Endothelial cell of umbilical vein (primary cell): Measurements from ENCODE around the gene COL5A1. TPM values are rescaled to one million over a fixed set of nuclear protein-coding genes. Genes with fewer than 3 reads are reported as not detected.

Experiments
- BruUV-seq: library from RNA; stranded (reverse); fragments of 400-500 nt; replicated peaks from 2 replicates; lab custom pipeline; 2021; lab: Mats Ljungman, UMichigan
- CTCF ChIA-PET: fragments of 300-600, 350-600 bp; sonication (Branson Sonifier 250); formaldehyde crosslinking; loops from one replicate; lab custom pipeline; 2021; ENCODE audit warnings: antibody characterized with exemption, inconsistent platforms; lab: Charles Lee
- POLR2A ChIA-PET: fragments of 300-600, 350-600 bp; sonication (Branson Sonifier 250); formaldehyde crosslinking; loops from one replicate; lab custom pipeline; 2021; ENCODE audit warnings: antibody characterized with exemption, inconsistent platforms; lab: Charles Lee
- DNase-seq: peaks from one replicate; pipeline ENCODE4 v3.0.0-alpha.2; 2011; ENCODE audit warnings: low read depth, low spot score
- FAIRE-seq: peaks from 2 replicates; lab custom pipeline; 2011; peaks lifted over from hg19 to GRCh38; lab: Jason Lieb, UNC
- H2AFZ ChIP-seq: 2 replicates; pipeline ENCODE4 v1.6.0; 2012; ENCODE audit warnings: low read depth, low read length, control low read depth, inconsistent platforms
- H3K27ac ChIP-seq: 2 replicates; pipeline ENCODE4 v1.5.1; 2011; ENCODE audit warnings: low read depth, mild to moderate bottlenecking, control low read depth, low read length, moderate library complexity; ENCODE audit not compliant: insufficient read depth
- H3K27me3 ChIP-seq, 2 experiments: 2 replicates each; pipeline versions ENCODE4 v1.6.0 to v1.6.1; 2011; ENCODE audit warnings: low read length in 2 of 2, mixed read lengths in 1 of 2; ENCODE audit not compliant: control insufficient read depth in 2 of 2, insufficient read depth in 2 of 2
- H3K36me3 ChIP-seq, 2 experiments: 2 replicates in 1 of 2; 3 replicates in 1 of 2; pipeline ENCODE4 v1.5.1; 2011; ENCODE audit warnings: low read length in 2 of 2, mild to moderate bottlenecking in 1 of 2, moderate library complexity in 1 of 2; ENCODE audit not compliant: control insufficient read depth in 2 of 2, insufficient read depth in 2 of 2; ENCODE audit errors: extremely low read depth in 1 of 2
- H3K4me1 ChIP-seq: 3 replicates; pipeline ENCODE4 v1.5.1; 2011; ENCODE audit warnings: mild to moderate bottlenecking, low read length; ENCODE audit not compliant: control insufficient read depth, insufficient read depth; ENCODE audit errors: extremely low read depth
- H3K4me2 ChIP-seq: 2 replicates; pipeline ENCODE4 v1.6.1; 2011; ENCODE audit warnings: low read length, control low read depth, mixed read lengths; ENCODE audit not compliant: insufficient read depth
- H3K4me3 ChIP-seq, 3 experiments: fragments of 200-600 bp in 1 of 3; sonication (generic), shearing (Covaris generic) in 1 of 3; replicated peaks in 1 of 3; 2 replicates each; pipeline ENCODE4 v1.5.1; 2011 to 2016; ENCODE audit warnings: control low read depth in 3 of 3, low read length in 3 of 3, mild to moderate bottlenecking in 2 of 3, inconsistent platforms in 1 of 3, low read depth in 1 of 3, moderate library complexity in 1 of 3; ENCODE audit not compliant: insufficient read depth in 1 of 3
- H3K79me2 ChIP-seq: 2 replicates; pipeline ENCODE4 v1.6.0; 2012; ENCODE audit warnings: low read length, inconsistent platforms; ENCODE audit not compliant: control insufficient read depth, insufficient read depth
- H3K9ac ChIP-seq: replicated peaks from 2 replicates; pipeline ENCODE3; 2011; ENCODE audit warnings: low read length, control low read depth; ENCODE audit not compliant: insufficient read depth; ENCODE audit errors: extremely low read depth
- H3K9me1 ChIP-seq: replicated peaks from 3 replicates; pipeline ENCODE4 v1.6.0; 2011; ENCODE audit warnings: mild to moderate bottlenecking, low read length; ENCODE audit not compliant: control insufficient read depth, insufficient read depth; ENCODE audit errors: extremely low read depth
- H3K9me3 ChIP-seq: replicated peaks from 2 replicates; pipeline ENCODE4 v1.5.1; 2012; ENCODE audit warnings: low read length, inconsistent platforms; ENCODE audit not compliant: control insufficient read depth, insufficient read depth
- H4K20me1 ChIP-seq: replicated peaks from 2 replicates; pipeline ENCODE3; 2011; ENCODE audit warnings: mild to moderate bottlenecking, low read length; ENCODE audit not compliant: control insufficient read depth, insufficient read depth; ENCODE audit errors: extremely low read depth
- EZH2 ChIP-seq: IDR thresholded peaks from 2 replicates; pipeline ENCODE4 v1.6.1; 2012; ENCODE audit warnings: borderline replicate concordance, low read depth, mild to moderate bottlenecking, moderate library complexity, low read length, inconsistent platforms; ENCODE audit not compliant: severe bottlenecking
- FOS ChIP-seq: IDR thresholded peaks from 2 replicates; pipeline ENCODE4 v1.6.1; 2011; ENCODE audit warnings: mild to moderate bottlenecking, low read length, moderate library complexity, borderline replicate concordance; ENCODE audit not compliant: insufficient read depth
- GATA2 ChIP-seq: IDR thresholded peaks from 2 replicates; pipeline ENCODE4 v1.7.0; 2011; ENCODE audit warnings: low read depth, mild to moderate bottlenecking, moderate library complexity, mixed read lengths, low read length; ENCODE audit not compliant: insufficient read length, insufficient read depth
- JUN ChIP-seq: IDR thresholded peaks from 2 replicates; pipeline ENCODE4 v1.6.1; 2011; ENCODE audit warnings: borderline replicate concordance, low read depth; ENCODE audit not compliant: insufficient read length, insufficient read depth
- MAX ChIP-seq: IDR thresholded peaks from 2 replicates; pipeline ENCODE4 v1.6.1; 2011; ENCODE audit not compliant: insufficient read depth, insufficient read length
- MYC ChIP-seq: IDR thresholded peaks from one replicate; pipeline ENCODE4 v1.6.1; 2011; ENCODE audit warnings: mild to moderate bottlenecking, low read depth, low read length
- POLR2A ChIP-seq: IDR thresholded peaks from 2 replicates; pipeline ENCODE4 v1.6.1; 2012; ENCODE audit warnings: low read depth, mild to moderate bottlenecking, control low read depth, low read length
- POLR2AphosphoS5 ChIP-seq: IDR thresholded peaks from 2 replicates; pipeline ENCODE4 v1.6.1; 2012; ENCODE audit warnings: low read depth, mild to moderate bottlenecking, control low read depth, low read length, moderate library complexity; ENCODE audit not compliant: insufficient read depth
- dilution Hi-C: fragments of 300-500 bp; cut with MboI; formaldehyde crosslinking; loops from one replicate; pipeline ENCODE4 v1.15.0; 2019; ENCODE audit warnings: low sequenced_read_pairs; ENCODE audit not compliant: extremely low pct_ligation_motif_present
- intact Hi-C: fragments of 100-400 bp; cut with micrococcal nuclease; formaldehyde crosslinking; loops from one replicate; pipeline ENCODE4 v1.10.0; 2022
- polyA plus RNA-seq, 4 experiments: library from polyadenylated mRNA; depleted of rRNA in 3 of 4; stranded (reverse) in 3 of 4; unstranded in 1 of 4; fragments of >200 nt; gene quantifications; 2 replicates each; pipeline versions ENCODE4 v1.2.1 to v1.2.3, GENCODE V29; 2011 to 2012; ENCODE audit warnings: missing spikeins in 1 of 4
- total RNA-seq: library from RNA; stranded (reverse); gene quantifications from 2 replicates; pipeline ENCODE4 v1.2.3, GENCODE V29; 2021
- TF ChIP-seq, protein P1 (sequence below), 2 donors: IDR thresholded peaks; 1 replicate in 1 of 2; 2 replicates in 1 of 2; pipeline ENCODE4 v1.5.1; 2011; ENCODE audit warnings: low read length in 2 of 2, mild to moderate bottlenecking in 2 of 2, moderate library complexity in 2 of 2, control low read depth in 1 of 2, inconsistent platforms in 1 of 2, low read depth in 1 of 2; ENCODE audit not compliant: insufficient read depth in 1 of 2; ENCODE audit errors: extremely low read depth in 1 of 2

COL5A1 gene
- total and polyA plus RNA-seq, 2 donors (not counting 3 experiments of a cell fraction or from before 2014, with no cell fraction given) = 97.4 to 175 TPM

- Histone ChIP-seq H3K27ac (no peak overlapping the region), H3K9me1 (no peaks in the 10 kb centered on the region), H3K4me3 (no peak overlapping the region), H3K36me3 (no peaks in the 10 kb centered on the region), H3K9ac (no peak overlapping the region), H3K4me1 (peaks cover 19% of the 10 kb centered on the region), H4K20me1 (no peaks in the 10 kb centered on the region), H3K9me3 (no peaks in the 10 kb centered on the region), H2AFZ (no peak overlapping the region), H3K79me2 (no peaks in the 10 kb centered on the region), H3K27me3 (no peaks in the 10 kb centered on the region), H3K4me2 (no peak overlapping the region)
- no TSS peak for BruUV-seq
- no peak for TF ChIP-seq MAX
- no peak for TF ChIP-seq GATA2
- TF ChIP-seq POLR2A = no peak
- TF ChIP-seq EZH2 = no peak
- no peak for TF ChIP-seq FOS
- TF ChIP-seq JUN = no peak
- no peak for TF ChIP-seq POLR2AphosphoS5
- no peak for TF ChIP-seq MYC
- TF ChIP-seq, protein P1, sequence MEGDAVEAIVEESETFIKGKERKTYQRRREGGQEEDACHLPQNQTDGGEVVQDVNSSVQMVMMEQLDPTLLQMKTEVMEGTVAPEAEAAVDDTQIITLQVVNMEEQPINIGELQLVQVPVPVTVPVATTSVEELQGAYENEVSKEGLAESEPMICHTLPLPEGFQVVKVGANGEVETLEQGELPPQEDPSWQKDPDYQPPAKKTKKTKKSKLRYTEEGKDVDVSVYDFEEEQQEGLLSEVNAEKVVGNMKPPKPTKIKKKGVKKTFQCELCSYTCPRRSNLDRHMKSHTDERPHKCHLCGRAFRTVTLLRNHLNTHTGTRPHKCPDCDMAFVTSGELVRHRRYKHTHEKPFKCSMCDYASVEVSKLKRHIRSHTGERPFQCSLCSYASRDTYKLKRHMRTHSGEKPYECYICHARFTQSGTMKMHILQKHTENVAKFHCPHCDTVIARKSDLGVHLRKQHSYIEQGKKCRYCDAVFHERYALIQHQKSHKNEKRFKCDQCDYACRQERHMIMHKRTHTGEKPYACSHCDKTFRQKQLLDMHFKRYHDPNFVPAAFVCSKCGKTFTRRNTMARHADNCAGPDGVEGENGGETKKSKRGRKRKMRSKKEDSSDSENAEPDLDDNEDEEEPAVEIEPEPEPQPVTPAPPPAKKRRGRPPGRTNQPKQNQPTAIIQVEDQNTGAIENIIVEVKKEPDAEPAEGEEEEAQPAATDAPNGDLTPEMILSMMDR (IDR thresholded peaks at IDR 0.05; ENCODE audit: extremely low read depth in 1 of 2, insufficient read depth in 1 of 2, low read depth in 1 of 2, low read length in 2 of 2) = no peak
- FAIRE-seq (no peak), DNase-seq (no peak)
- dilution Hi-C loops (no loop called here), intact Hi-C loops (no loop called here)
- ChIA-PET CTCF (no interaction called here), POLR2A (no interaction called here)
Observed at GRCh38 chr9:134598884-134599245, 42.7 kb upstream of the COL5A1 start.
